Measurements from ENCODE around the gene EBF3. TPM values are rescaled to one million over a fixed set of nuclear protein-coding genes. Genes with fewer than 3 reads are reported as not detected.

The EBF3 gene
- total and polyA plus RNA-seq, 2 experiments from 2014 or later = 0.27 to 0.49 TPM

- no peak overlapping the region for H3K4me3 ChIP-seq
- no peaks in the 10 kb centered on the region for H4K20me1 ChIP-seq (replicated peaks; ENCODE audit: insufficient read depth)
- no peaks in the 10 kb centered on the region for H3F3A ChIP-seq (replicated peaks; ENCODE audit: low read depth)
- H3K36me3 ChIP-seq (ENCODE audit: insufficient read depth) = no peaks in the 10 kb centered on the region
- Mint-ChIP-seq H3K36me3 (ENCODE audit: low read depth) (no peaks in the 10 kb centered on the region), H3K27me3 (ENCODE audit: insufficient read depth, low read depth, poor library complexity) (peaks cover 2% of the 10 kb centered on the region), H3K9me3 (no peaks in the 10 kb centered on the region; the same call in 2 of the 3 replicates), H3K4me1 (no peaks in the 10 kb centered on the region; the same call in 2 of the 3 replicates), H3K27ac (no peak overlapping the region), H3K4me3 (no peak overlapping the region)
- ATAC-seq = no peak
- no peak overlapping the region for H2AFZ ChIP-seq
- H3K79me2 ChIP-seq (replicated peaks; ENCODE audit: insufficient read depth) = no peaks in the 10 kb centered on the region
- no peaks in the 10 kb centered on the region for H3K9me2 ChIP-seq (ENCODE audit: insufficient read depth)
- no peak for TF ChIP-seq EZH2 (IDR thresholded peaks at IDR 0.05; ENCODE audit: low read depth, unreplicated experiment)
- TF ChIP-seq JUNB (IDR thresholded peaks at IDR 0.05; ENCODE audit: unreplicated experiment) = no peak
- TF ChIP-seq ZNF114 (CRISPR knock-in tag; IDR thresholded peaks at IDR 0.05) = no peak
- no peak for TF ChIP-seq NANOG (IDR thresholded peaks at IDR 0.05; ENCODE audit: borderline replicate concordance)
- TF ChIP-seq REST (IDR thresholded peaks at IDR 0.05; ENCODE audit: unreplicated experiment) = no peak
- H3K27ac ChIP-seq (ENCODE audit: low read depth) = no peak overlapping the region
- no peaks in the 10 kb centered on the region for H3K4me1 ChIP-seq (ENCODE audit: insufficient read depth)
- no peaks in the 10 kb centered on the region for H3K27me3 ChIP-seq (ENCODE audit: insufficient read depth)
- DNase-seq (ENCODE audit: low spot score) = no peak
- H3K4me2 ChIP-seq = no peak overlapping the region
These were observed 171.2 kb downstream of the EBF3 start for GRCh38 chr10:129792864-129793263.

- no peak overlapping the region for H3K4me3 Mint-ChIP-seq
- ATAC-seq (no peak), DNase-seq (ENCODE audit: low spot score) (no peak)
- peaks cover 7% of the 10 kb centered on the region for H3K27me3 Mint-ChIP-seq (ENCODE audit: insufficient read depth, low read depth, poor library complexity)
- H3K4me1 Mint-ChIP-seq = no peaks in the 10 kb centered on the region; the same call in 2 of the 3 replicates
- no peaks in the 10 kb centered on the region for H3F3A ChIP-seq (replicated peaks; ENCODE audit: low read depth)
- no peaks in the 10 kb centered on the region for H3K79me2 ChIP-seq (replicated peaks; ENCODE audit: insufficient read depth)
- H3K27me3 ChIP-seq (ENCODE audit: insufficient read depth) = no peaks in the 10 kb centered on the region
- no peaks in the 10 kb centered on the region for H3K9me2 ChIP-seq (ENCODE audit: insufficient read depth)
- no peak overlapping the region for H3K4me3 ChIP-seq
- H3K36me3 Mint-ChIP-seq (ENCODE audit: low read depth) = no peaks in the 10 kb centered on the region
- H3K27ac Mint-ChIP-seq = no peak overlapping the region
- no peaks in the 10 kb centered on the region for H4K20me1 ChIP-seq (replicated peaks; ENCODE audit: insufficient read depth)
- no peaks in the 10 kb centered on the region for H3K4me1 ChIP-seq (ENCODE audit: insufficient read depth)
- H3K4me2 ChIP-seq = no peak overlapping the region
- H3K36me3 ChIP-seq (ENCODE audit: insufficient read depth) = no peaks in the 10 kb centered on the region
- H2AFZ ChIP-seq = no peak overlapping the region
- no peaks in the 10 kb centered on the region; the same call in 2 of the 3 replicates for H3K9me3 Mint-ChIP-seq
- no peak overlapping the region for H3K27ac ChIP-seq (ENCODE audit: low read depth)
- no peak for TF ChIP-seq EZH2phosphoT487 (IDR thresholded peaks at IDR 0.05; ENCODE audit: unreplicated experiment)
- TF ChIP-seq NANOG (IDR thresholded peaks at IDR 0.05; ENCODE audit: borderline replicate concordance) = no peak
- TF ChIP-seq ZNF331 (CRISPR knock-in tag; IDR thresholded peaks at IDR 0.05; ENCODE audit: low read depth) = no peak
- TF ChIP-seq POLR2AphosphoS5 (IDR thresholded peaks at IDR 0.05; ENCODE audit: low read depth) = no peak
- TF ChIP-seq, protein P1, sequence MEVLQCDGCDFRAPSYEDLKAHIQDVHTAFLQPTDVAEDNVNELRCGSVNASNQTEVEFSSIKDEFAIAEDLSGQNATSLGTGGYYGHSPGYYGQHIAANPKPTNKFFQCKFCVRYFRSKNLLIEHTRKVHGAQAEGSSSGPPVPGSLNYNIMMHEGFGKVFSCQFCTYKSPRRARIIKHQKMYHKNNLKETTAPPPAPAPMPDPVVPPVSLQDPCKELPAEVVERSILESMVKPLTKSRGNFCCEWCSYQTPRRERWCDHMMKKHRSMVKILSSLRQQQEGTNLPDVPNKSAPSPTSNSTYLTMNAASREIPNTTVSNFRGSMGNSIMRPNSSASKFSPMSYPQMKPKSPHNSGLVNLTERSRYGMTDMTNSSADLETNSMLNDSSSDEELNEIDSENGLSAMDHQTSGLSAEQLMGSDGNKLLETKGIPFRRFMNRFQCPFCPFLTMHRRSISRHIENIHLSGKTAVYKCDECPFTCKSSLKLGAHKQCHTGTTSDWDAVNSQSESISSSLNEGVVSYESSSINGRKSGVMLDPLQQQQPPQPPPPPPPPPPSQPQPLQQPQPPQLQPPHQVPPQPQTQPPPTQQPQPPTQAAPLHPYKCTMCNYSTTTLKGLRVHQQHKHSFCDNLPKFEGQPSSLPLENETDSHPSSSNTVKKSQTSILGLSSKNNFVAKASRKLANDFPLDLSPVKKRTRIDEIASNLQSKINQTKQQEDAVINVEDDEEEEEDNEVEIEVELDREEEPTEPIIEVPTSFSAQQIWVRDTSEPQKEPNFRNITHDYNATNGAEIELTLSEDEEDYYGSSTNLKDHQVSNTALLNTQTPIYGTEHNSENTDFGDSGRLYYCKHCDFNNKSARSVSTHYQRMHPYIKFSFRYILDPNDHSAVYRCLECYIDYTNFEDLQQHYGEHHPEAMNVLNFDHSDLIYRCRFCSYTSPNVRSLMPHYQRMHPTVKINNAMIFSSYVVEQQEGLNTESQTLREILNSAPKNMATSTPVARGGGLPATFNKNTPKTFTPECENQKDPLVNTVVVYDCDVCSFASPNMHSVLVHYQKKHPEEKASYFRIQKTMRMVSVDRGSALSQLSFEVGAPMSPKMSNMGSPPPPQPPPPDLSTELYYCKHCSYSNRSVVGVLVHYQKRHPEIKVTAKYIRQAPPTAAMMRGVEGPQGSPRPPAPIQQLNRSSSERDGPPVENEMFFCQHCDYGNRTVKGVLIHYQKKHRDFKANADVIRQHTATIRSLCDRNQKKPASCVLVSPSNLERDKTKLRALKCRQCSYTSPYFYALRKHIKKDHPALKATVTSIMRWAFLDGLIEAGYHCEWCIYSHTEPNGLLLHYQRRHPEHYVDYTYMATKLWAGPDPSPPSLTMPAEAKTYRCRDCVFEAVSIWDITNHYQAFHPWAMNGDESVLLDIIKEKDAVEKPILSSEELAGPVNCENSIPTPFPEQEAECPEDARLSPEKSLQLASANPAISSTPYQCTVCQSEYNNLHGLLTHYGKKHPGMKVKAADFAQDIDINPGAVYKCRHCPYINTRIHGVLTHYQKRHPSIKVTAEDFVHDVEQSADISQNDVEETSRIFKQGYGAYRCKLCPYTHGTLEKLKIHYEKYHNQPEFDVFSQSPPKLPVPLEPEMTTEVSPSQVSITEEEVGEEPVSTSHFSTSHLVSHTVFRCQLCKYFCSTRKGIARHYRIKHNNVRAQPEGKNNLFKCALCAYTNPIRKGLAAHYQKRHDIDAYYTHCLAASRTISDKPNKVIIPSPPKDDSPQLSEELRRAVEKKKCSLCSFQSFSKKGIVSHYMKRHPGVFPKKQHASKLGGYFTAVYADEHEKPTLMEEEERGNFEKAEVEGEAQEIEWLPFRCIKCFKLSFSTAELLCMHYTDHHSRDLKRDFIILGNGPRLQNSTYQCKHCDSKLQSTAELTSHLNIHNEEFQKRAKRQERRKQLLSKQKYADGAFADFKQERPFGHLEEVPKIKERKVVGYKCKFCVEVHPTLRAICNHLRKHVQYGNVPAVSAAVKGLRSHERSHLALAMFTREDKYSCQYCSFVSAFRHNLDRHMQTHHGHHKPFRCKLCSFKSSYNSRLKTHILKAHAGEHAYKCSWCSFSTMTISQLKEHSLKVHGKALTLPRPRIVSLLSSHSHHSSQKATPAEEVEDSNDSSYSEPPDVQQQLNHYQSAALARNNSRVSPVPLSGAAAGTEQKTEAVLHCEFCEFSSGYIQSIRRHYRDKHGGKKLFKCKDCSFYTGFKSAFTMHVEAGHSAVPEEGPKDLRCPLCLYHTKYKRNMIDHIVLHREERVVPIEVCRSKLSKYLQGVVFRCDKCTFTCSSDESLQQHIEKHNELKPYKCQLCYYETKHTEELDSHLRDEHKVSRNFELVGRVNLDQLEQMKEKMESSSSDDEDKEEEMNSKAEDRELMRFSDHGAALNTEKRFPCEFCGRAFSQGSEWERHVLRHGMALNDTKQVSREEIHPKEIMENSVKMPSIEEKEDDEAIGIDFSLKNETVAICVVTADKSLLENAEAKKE (CRISPR knock-in tag; IDR thresholded peaks at IDR 0.05) = no peak
- TF ChIP-seq REST (IDR thresholded peaks at IDR 0.05; ENCODE audit: unreplicated experiment) = no peak
These were observed 171.9 kb downstream of the EBF3 start for GRCh38 chr10:129792141-129792540.
